ENCODE measurements around the gene EML3.
"Not testable (repeated sequence)": the region's sequence is repeated elsewhere in the genome, so short reads cannot be mapped to it uniquely, and the experiment has no call there.

EML3 gene

GRCh38 chr11:62569611-62570010 is 43.0 kb downstream of the EML3 start:
- DNase-seq = no peak

- DNase-seq = no peak
Observed at GRCh38 chr11:62567018-62567633, 45.4 kb downstream of the EML3 start.

- no peak for DNase-seq
Observed at GRCh38 chr11:62566247-62566646, 46.3 kb downstream of the EML3 start.

GRCh38 chr11:62565100-62565802 is 47.3 kb downstream of the EML3 start:
- no peak for DNase-seq

GRCh38 chr11:62561677-62562230 is 50.8 kb downstream of the EML3 start:
- not testable (repeated sequence) for DNase-seq

GRCh38 chr11:62560566-62561103 is 51.9 kb downstream of the EML3 start:
- peak; percentile 81 for DNase-seq

GRCh38 chr11:62559626-62560025 is 52.9 kb downstream of the EML3 start:
- not testable (repeated sequence) for DNase-seq

GRCh38 chr11:62559204-62559603 is 53.4 kb downstream of the EML3 start:
- DNase-seq = no peak

- DNase-seq = no peak
Observed at GRCh38 chr11:62558669-62559068, 53.9 kb downstream of the EML3 start.

- peak; percentile 49 for DNase-seq
Observed at GRCh38 chr11:62556875-62557631, 55.5 kb downstream of the EML3 start.

GRCh38 chr11:62556108-62556874 is 56.3 kb downstream of the EML3 start:
- DNase-seq = peak; percentile 76

GRCh38 chr11:62555464-62556107 is 57.0 kb downstream of the EML3 start:
- DNase-seq = peak; percentile 62

- DNase-seq = no peak
Observed at GRCh38 chr11:62554387-62555167, 58.0 kb downstream of the EML3 start.

- DNase-seq = no peak
Observed at GRCh38 chr11:62553839-62554361, 58.7 kb downstream of the EML3 start.

GRCh38 chr11:62553080-62553838 is 59.3 kb downstream of the EML3 start:
- peak; percentile 53 for DNase-seq

- DNase-seq = no peak
Observed at GRCh38 chr11:62552485-62553079, 60.0 kb downstream of the EML3 start.
